H1 (cell line): ENCODE results near the gene SGMS1. TPM values are rescaled to one million over a fixed set of nuclear protein-coding genes. Genes with fewer than 3 reads are reported as not detected.

Experiments used
- CTCF ChIA-PET: fragments of 300-600 bp; sonication (Branson Sonifier 250); formaldehyde crosslinking; loops from one replicate; lab custom pipeline; 2021; ENCODE audit not compliant: partially characterized antibody; lab: Charles Lee
- POLR2A ChIA-PET: fragments of 300-600 bp; sonication (Branson Sonifier 250); formaldehyde crosslinking; loops from one replicate; lab custom pipeline; 2021; ENCODE audit warnings: inconsistent platforms; ENCODE audit not compliant: partially characterized antibody; lab: Charles Lee
- DNase-seq, 2 experiments: peaks; one replicate each; pipeline versions ENCODE4 v3.0.0 to v3.0.0-alpha.2; 2010 to 2022; ENCODE audit warnings: low spot score in 2 of 2, low read depth in 1 of 2, mixed read lengths in 1 of 2
- FAIRE-seq: peaks from 2 replicates; lab custom pipeline; 2011; peaks lifted over from hg19 to GRCh38; lab: Jason Lieb, UNC
- H2AFZ ChIP-seq: 2 replicates; pipeline ENCODE4 v1.8.1; 2012; ENCODE audit warnings: low read length, inconsistent platforms
- H2AK5ac ChIP-seq: 2 replicates; pipeline ENCODE4 v1.6.1; 2013; ENCODE audit warnings: low read depth, low read length
- H2BK120ac ChIP-seq: replicated peaks from 2 replicates; pipeline ENCODE3; 2013; ENCODE audit warnings: low read depth, low read length, inconsistent platforms
- H2BK12ac ChIP-seq: 2 replicates; pipeline ENCODE4 v1.6.1; 2013; ENCODE audit warnings: low read depth, low read length
- H2BK15ac ChIP-seq: 2 replicates; pipeline ENCODE4 v1.6.1; 2013; ENCODE audit warnings: low read length
- H2BK20ac ChIP-seq: 2 replicates; pipeline ENCODE4 v1.6.1; 2013; ENCODE audit warnings: low read length
- H2BK5ac ChIP-seq: 2 replicates; pipeline ENCODE4 v1.6.1; 2013; ENCODE audit warnings: low read depth, low read length
- H3K14ac ChIP-seq: 2 replicates; pipeline ENCODE4 v1.6.1; 2013; ENCODE audit warnings: inconsistent platforms; ENCODE audit not compliant: insufficient read length
- H3K18ac ChIP-seq: 2 replicates; pipeline ENCODE4 v1.6.1; 2013; ENCODE audit warnings: low read length; ENCODE audit errors: extremely low read depth
- H3K23ac ChIP-seq: 2 replicates; pipeline ENCODE4 v1.6.1; 2013; ENCODE audit warnings: inconsistent platforms; ENCODE audit not compliant: insufficient read length
- H3K23me2 ChIP-seq: 2 replicates; pipeline ENCODE4 v1.6.1; 2013; ENCODE audit warnings: low read depth, low read length
- H3K27ac ChIP-seq: 2 replicates; pipeline ENCODE4 v1.6.1; 2011; ENCODE audit warnings: low read depth, low read length, inconsistent platforms
- H3K27me3 ChIP-seq, 4 experiments: replicated peaks in 1 of 4; 1 replicate in 1 of 4; 2 replicates in 3 of 4; pipeline versions ENCODE4 v1.6.1 to v1.8.1; 2011 to 2013; ENCODE audit warnings: low read length in 3 of 4, mild to moderate bottlenecking in 3 of 4, inconsistent platforms in 2 of 4, mixed read lengths in 2 of 4, moderate library complexity in 1 of 4; ENCODE audit not compliant: control insufficient read depth in 3 of 4, insufficient read depth in 3 of 4; ENCODE audit errors: extremely low read depth in 1 of 4
- H3K36me3 ChIP-seq, 4 experiments: 2 replicates each; pipeline versions ENCODE4 v1.6.1 to v1.8.1; 2011 to 2013; ENCODE audit warnings: mild to moderate bottlenecking in 4 of 4, low read length in 3 of 4, moderate library complexity in 2 of 4, control low read depth in 1 of 4, inconsistent platforms in 1 of 4; ENCODE audit not compliant: insufficient read depth in 4 of 4, control insufficient read depth in 2 of 4
- H3K4ac ChIP-seq: replicated peaks from 2 replicates; pipeline ENCODE3; 2013; ENCODE audit warnings: low read length, low read depth, mixed read lengths, inconsistent platforms; ENCODE audit not compliant: insufficient read length
- H3K4me1 ChIP-seq, 4 experiments: replicated peaks in 1 of 4; 1 replicate in 1 of 4; 2 replicates in 3 of 4; pipeline versions ENCODE4 v1.6.1 to v1.8.1; 2011 to 2013; ENCODE audit warnings: low read length in 3 of 4, inconsistent platforms in 2 of 4, mixed read lengths in 1 of 4; ENCODE audit not compliant: insufficient read depth in 4 of 4, control insufficient read depth in 3 of 4
- H3K4me2 ChIP-seq, 2 experiments: 2 replicates each; pipeline versions ENCODE4 v1.6.1 to v1.8.1; 2011 to 2013; ENCODE audit warnings: low read depth in 2 of 2, low read length in 2 of 2, control low read depth in 1 of 2, inconsistent platforms in 1 of 2, mild to moderate bottlenecking in 1 of 2; ENCODE audit not compliant: insufficient read depth in 1 of 2
- H3K4me3 ChIP-seq, 4 experiments: fragments of 200-600, 300-600 bp in 1 of 4; sonication (generic), shearing (Covaris generic), sonication (Bioruptor Twin) in 1 of 4; 2 replicates each; pipeline versions ENCODE4 v1.5.1 to v1.8.1; 2011 to 2016; ENCODE audit warnings: low read length in 4 of 4, low read depth in 3 of 4, control low read depth in 2 of 4, inconsistent platforms in 2 of 4, mild to moderate bottlenecking in 2 of 4, mixed read lengths in 1 of 4, moderate library complexity in 1 of 4; ENCODE audit not compliant: insufficient read depth in 2 of 4; ENCODE audit errors: extremely low read depth in 1 of 4
- H3K56ac ChIP-seq: replicated peaks from 2 replicates; pipeline ENCODE3; 2013; ENCODE audit warnings: low read depth, mild to moderate bottlenecking, mixed read lengths, low read length, inconsistent platforms; ENCODE audit not compliant: insufficient read length
- H3K79me1 ChIP-seq: 2 replicates; pipeline ENCODE4 v1.6.1; 2013; ENCODE audit warnings: low read depth, low read length, control low read depth
- H3K79me2 ChIP-seq, 2 experiments: 2 replicates each; pipeline versions ENCODE4 v1.6.1 to v1.8.1; 2012 to 2013; ENCODE audit warnings: low read length in 2 of 2, mild to moderate bottlenecking in 2 of 2, inconsistent platforms in 1 of 2; ENCODE audit not compliant: insufficient read depth in 2 of 2, control insufficient read depth in 1 of 2
- H3K9ac ChIP-seq, 4 experiments: replicated peaks in 1 of 4; 1 replicate in 1 of 4; 2 replicates in 3 of 4; pipeline versions ENCODE4 v1.6.1 to v1.8.1; 2011 to 2013; ENCODE audit warnings: low read depth in 3 of 4, low read length in 3 of 4, control low read depth in 2 of 4, mild to moderate bottlenecking in 2 of 4, moderate library complexity in 2 of 4, inconsistent platforms in 1 of 4; ENCODE audit errors: extremely low read depth in 1 of 4
- H3K9me3 ChIP-seq, 2 experiments: 2 replicates each; pipeline versions ENCODE4 v1.6.1 to v1.8.1; 2012 to 2013; ENCODE audit warnings: mild to moderate bottlenecking in 2 of 2, moderate library complexity in 2 of 2, control low read depth in 1 of 2, inconsistent platforms in 1 of 2, low read depth in 1 of 2, low read length in 1 of 2, mixed read lengths in 1 of 2; ENCODE audit not compliant: insufficient read depth in 2 of 2
- H4K20me1 ChIP-seq, 2 experiments: replicated peaks in 1 of 2; 2 replicates each; pipeline versions ENCODE3 to v1.8.1; 2011 to 2013; ENCODE audit warnings: inconsistent platforms in 2 of 2, low read length in 2 of 2, mild to moderate bottlenecking in 1 of 2; ENCODE audit not compliant: insufficient read depth in 2 of 2, control insufficient read depth in 1 of 2
- H4K5ac ChIP-seq: 2 replicates; pipeline ENCODE4 v1.6.1; 2013; ENCODE audit warnings: low read length, low read depth, mixed read lengths, inconsistent platforms; ENCODE audit not compliant: insufficient read length
- H4K8ac ChIP-seq: 2 replicates; pipeline ENCODE4 v1.8.0; 2013; ENCODE audit warnings: mild to moderate bottlenecking, moderate library complexity, low read length, inconsistent platforms; ENCODE audit not compliant: insufficient read depth; ENCODE audit errors: extremely low read depth
- H4K91ac ChIP-seq: replicated peaks from 2 replicates; pipeline ENCODE3; 2013; ENCODE audit warnings: low read length, mixed read lengths, inconsistent platforms; ENCODE audit not compliant: insufficient read length
- BACH1 ChIP-seq: IDR thresholded peaks from 2 replicates; pipeline ENCODE4 v1.6.1; 2012; ENCODE audit warnings: low read length, improper control_type of control experiment
- CREB1 ChIP-seq: IDR thresholded peaks from 2 replicates; pipeline ENCODE4 v1.6.1; 2012; ENCODE audit warnings: inconsistent platforms
- EGR1 ChIP-seq: IDR thresholded peaks from 2 replicates; pipeline ENCODE4 v1.6.1; 2011; ENCODE audit warnings: low read depth, low read length, borderline replicate concordance
- EP300 ChIP-seq, 2 experiments: IDR thresholded peaks; 1 replicate in 1 of 2; 2 replicates in 1 of 2; pipeline ENCODE4 v1.6.1; 2011 to 2012; ENCODE audit warnings: low read depth in 2 of 2, low read length in 2 of 2, mild to moderate bottlenecking in 2 of 2, borderline replicate concordance in 1 of 2, inconsistent platforms in 1 of 2, moderate library complexity in 1 of 2
- KDM1A ChIP-seq: fragments of 200-600, 300-600 bp; sonication (generic); IDR thresholded peaks from 2 replicates; pipeline ENCODE4 v1.7.1; 2016; ENCODE audit warnings: mild to moderate bottlenecking, low read length, borderline replicate concordance
- MAFK ChIP-seq: IDR thresholded peaks from 2 replicates; pipeline ENCODE4 v1.6.1; 2012; ENCODE audit warnings: low read depth, mild to moderate bottlenecking, improper control_type of control experiment, low read length
- MAX ChIP-seq: IDR thresholded peaks from 2 replicates; pipeline ENCODE4 v1.6.1; 2012; ENCODE audit warnings: inconsistent platforms
- RFX5 ChIP-seq: IDR thresholded peaks from 2 replicates; pipeline ENCODE4 v1.6.1; 2011; ENCODE audit warnings: low read depth, low read length, improper control_type of control experiment, borderline replicate concordance
- SAP30 ChIP-seq: fragments of 300-600 bp; sonication (generic); IDR thresholded peaks from 2 replicates; pipeline ENCODE4 v1.7.1; 2012; ENCODE audit warnings: low read length, moderate library complexity, mild to moderate bottlenecking, inconsistent platforms; ENCODE audit not compliant: insufficient read depth, insufficient replicate concordance
- SP1 ChIP-seq: IDR thresholded peaks from 2 replicates; pipeline ENCODE4 v1.6.1; 2011; ENCODE audit warnings: low read depth, low read length
- TAF1 ChIP-seq: IDR thresholded peaks from 2 replicates; pipeline ENCODE4 v1.6.1; 2011; ENCODE audit warnings: mild to moderate bottlenecking, low read depth, low read length
- TCF12 ChIP-seq: IDR thresholded peaks from 2 replicates; pipeline ENCODE4 v1.6.1; 2011; ENCODE audit warnings: low read depth, mild to moderate bottlenecking, low read length
- TEAD4 ChIP-seq: IDR thresholded peaks from 2 replicates; pipeline ENCODE4 v1.6.1; 2012; ENCODE audit warnings: low read depth, low read length, inconsistent platforms, mixed read lengths
- WGBS, 2 experiments: shearing (Covaris generic) in 1 of 2; methylation state at CpG; one replicate each; pipeline versions ENCODE4 v1.1.6 to v1.1.7; 2013 to 2015; ENCODE audit warnings: low lambda C conversion rate in 2 of 2, mixed read lengths in 2 of 2, inconsistent platforms in 1 of 2, low coverage in 1 of 2, missing lambda C conversion rate in 1 of 2; ENCODE audit not compliant: insufficient replicate concordance in 2 of 2, insufficient coverage in 1 of 2, insufficient read length in 1 of 2; ENCODE audit errors: extremely low coverage in 1 of 2, missing lambda C conversion rate in 1 of 2; 5-methylcytosine and 5-hydroxymethylcytosine counted together
- polyA plus RNA-seq, 7 experiments: library from polyadenylated mRNA; depleted of rRNA in 3 of 7; stranded (reverse) in 5 of 7; unstranded in 2 of 7; fragments of >200 nt in 5 of 7; fragments of 200-250 nt in 2 of 7; gene quantifications; 1 replicate in 5 of 7; 2 replicates in 1 of 7; 4 replicates in 1 of 7; pipeline versions ENCODE4 v1.2.1 to v1.2.3, GENCODE V29; 2011 to 2013; ENCODE audit warnings: missing spikeins in 2 of 7, mixed read lengths in 2 of 7
- total RNA-seq: library from RNA; stranded (reverse); fragmentation: NEBNext Ultra II Directional; extraction: Animal tissue kit (Norgen Biotek cat#: 25700); gene quantifications from 2 replicates; pipeline ENCODE4 v1.2.1, GENCODE V29; 2021

The SGMS1 gene
- total and polyA plus RNA-seq, 2 of the 8 experiments (the other 6 are each of a cell fraction or from before 2014, with no cell fraction given) = 6.0 to 15.6 TPM

- no peak overlapping the region for H2BK12ac ChIP-seq
- no peak overlapping the region for H2BK5ac ChIP-seq
- no peak overlapping the region for H2AK5ac ChIP-seq
- H3K4ac ChIP-seq = no peak overlapping the region
- H3K79me1 ChIP-seq = no peaks in the 10 kb centered on the region
- no peak overlapping the region for H3K27ac ChIP-seq
- no peak overlapping the region for H3K9ac ChIP-seq
- H3K23me2 ChIP-seq = no peaks in the 10 kb centered on the region
- H3K79me2 ChIP-seq = no peaks in the 10 kb centered on the region
- no peaks in the 10 kb centered on the region for H3K36me3 ChIP-seq
- no peak overlapping the region for H2BK15ac ChIP-seq
- ChIA-PET POLR2A (no interaction called here), CTCF (no interaction called here)
- H2AFZ ChIP-seq = no peak overlapping the region
- DNase-seq (no peak), FAIRE-seq (no peak)
- no peak overlapping the region for H3K18ac ChIP-seq
- no peaks in the 10 kb centered on the region for H3K27me3 ChIP-seq
- no peak overlapping the region for H3K4me2 ChIP-seq
- no peak for TF ChIP-seq EGR1
- TF ChIP-seq MAFK = no peak
- TF ChIP-seq SAP30 = no peak
- no peak for TF ChIP-seq BACH1
- TF ChIP-seq CREB1 = no peak
- no peak for TF ChIP-seq EP300 (IDR thresholded peaks at IDR 0.05; ENCODE audit: borderline replicate concordance in 1 of 2, low read depth in 2 of 2, low read length in 2 of 2)
- TF ChIP-seq TEAD4 = no peak
- TF ChIP-seq KDM1A = no peak
- no peak for TF ChIP-seq MAX
- TF ChIP-seq TAF1 = no peak
- TF ChIP-seq RFX5 = no peak
- TF ChIP-seq SP1 = no peak
- no peak for TF ChIP-seq TCF12
- H3K9me3 ChIP-seq = no peaks in the 10 kb centered on the region
- no peak overlapping the region for H2BK120ac ChIP-seq
- no peaks in the 10 kb centered on the region for H3K4me1 ChIP-seq
- no peak overlapping the region for H2BK20ac ChIP-seq
- H3K23ac ChIP-seq = no peak overlapping the region
- no peak overlapping the region for H4K91ac ChIP-seq
- H4K5ac ChIP-seq = no peak overlapping the region
- H3K4me3 ChIP-seq = no peak overlapping the region
- H4K20me1 ChIP-seq = no peaks in the 10 kb centered on the region
- H3K14ac ChIP-seq = no peak overlapping the region
- H3K56ac ChIP-seq = no peak overlapping the region
- H4K8ac ChIP-seq = no peak overlapping the region
- WGBS, 2 experiments = 83 to 100% methylated on average over 1 to 2 of the region's 2 CpGs
Measured at GRCh38 chr10:50286517-50286916, 337.2 kb downstream of the SGMS1 start.
